ENCODE results near the gene RILPL1.
A peak's percentile ranks its signal among the peaks of the same experiment; 100 is the strongest.
"Not testable (repeated sequence)": the region's sequence is repeated elsewhere in the genome, so short reads cannot be mapped to it uniquely, and the experiment has no call there.

The RILPL1 gene

DNA sequence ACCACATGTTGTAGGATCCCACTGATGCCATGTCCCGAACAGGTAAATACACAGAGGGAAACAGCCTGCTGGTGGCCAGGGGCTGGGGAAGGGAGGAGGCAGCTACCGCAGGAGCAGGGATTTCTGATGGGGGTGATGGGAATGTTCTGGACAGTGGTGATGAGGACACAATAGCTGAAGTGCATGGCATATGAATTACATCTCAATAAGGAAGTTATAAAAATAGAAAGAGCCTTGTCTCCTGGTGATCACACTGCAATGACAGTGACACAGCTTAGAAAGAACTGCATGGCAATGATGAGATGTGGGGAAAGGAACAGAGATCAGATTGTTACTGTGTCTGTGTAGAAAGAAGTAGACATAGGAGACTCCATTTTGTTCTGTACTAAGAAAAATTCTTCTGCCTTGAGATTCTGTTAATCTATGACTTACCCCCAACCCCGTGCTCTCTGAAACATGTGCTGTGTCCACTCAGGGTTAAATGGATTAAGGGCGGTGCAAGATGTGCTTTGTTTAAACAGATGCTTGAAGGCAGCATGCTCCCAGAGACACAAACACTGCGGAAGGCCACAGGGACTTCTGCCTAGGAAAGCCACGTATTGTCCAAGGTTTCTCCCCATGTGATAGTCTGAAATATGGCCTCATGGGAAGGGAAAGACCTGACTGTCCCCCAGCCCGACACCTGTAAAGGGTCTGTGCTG lies 41.0 kb downstream of the RILPL1 start:
- peak; percentile 28 to 67 for DNase-seq

GRCh38 chr12:123491481-123491880 lies 42.0 kb downstream of the RILPL1 start:
- no peak for DNase-seq

- no peak for DNase-seq
These were observed 42.5 kb downstream of the RILPL1 start for GRCh38 chr12:123491056-123491455.

- no peak for DNase-seq
These were observed 43.4 kb downstream of the RILPL1 start for GRCh38 chr12:123490089-123490488.

GRCh38 chr12:123489580-123489979 lies 43.9 kb downstream of the RILPL1 start:
- DNase-seq: no peak

- no peak for DNase-seq
These were observed 44.8 kb downstream of the RILPL1 start for GRCh38 chr12:123488539-123489230.

- DNase-seq: no peak
These were observed 46.1 kb downstream of the RILPL1 start for GRCh38 chr12:123487428-123487827.

GRCh38 chr12:123485756-123486155 lies 47.8 kb downstream of the RILPL1 start:
- no peak for DNase-seq

- no peak for DNase-seq
These were observed 49.8 kb downstream of the RILPL1 start for GRCh38 chr12:123483602-123484248.

DNA sequence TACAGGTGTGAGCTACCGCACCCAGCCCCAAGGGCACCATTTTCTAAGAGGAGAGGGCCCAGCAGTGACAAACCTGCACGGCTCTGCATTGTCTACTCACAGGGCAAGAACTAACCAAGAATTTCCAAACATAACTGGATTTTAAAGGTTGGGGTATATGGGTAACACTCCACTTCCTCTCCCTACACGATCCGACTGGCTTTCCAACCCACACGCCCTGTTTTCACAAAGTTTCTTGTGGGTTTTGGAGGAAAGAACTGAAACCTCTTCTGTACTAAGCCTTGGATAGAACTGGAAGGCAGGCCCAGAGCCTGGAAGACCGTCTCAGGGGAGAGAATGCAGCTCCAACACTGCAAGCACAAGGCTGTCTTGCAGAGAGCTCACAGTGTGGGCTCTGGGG lies 50.6 kb downstream of the RILPL1 start:
- DNase-seq: peak; percentile 18 to 44

DNA sequence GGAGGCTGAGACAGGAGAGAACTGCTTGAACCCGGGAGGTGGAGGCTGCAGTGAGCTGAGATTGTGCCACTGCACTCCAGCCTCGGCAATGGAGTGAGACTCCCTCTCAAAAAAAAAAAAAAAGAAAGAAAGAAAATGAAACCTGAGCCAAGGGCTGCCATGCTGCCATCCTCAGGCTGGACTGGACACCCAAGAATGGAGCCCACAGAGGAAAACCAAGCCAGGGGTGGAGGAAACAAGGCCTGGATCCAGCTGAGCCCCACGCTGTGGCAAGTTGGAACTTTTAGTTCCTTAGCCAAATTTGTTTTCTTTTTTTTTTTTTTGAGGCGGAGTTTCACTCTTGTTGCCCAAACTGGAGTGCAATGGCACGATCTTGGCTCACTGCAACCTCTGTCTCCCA lies 52.3 kb downstream of the RILPL1 start:
- DNase-seq: not testable (repeated sequence)

DNA sequence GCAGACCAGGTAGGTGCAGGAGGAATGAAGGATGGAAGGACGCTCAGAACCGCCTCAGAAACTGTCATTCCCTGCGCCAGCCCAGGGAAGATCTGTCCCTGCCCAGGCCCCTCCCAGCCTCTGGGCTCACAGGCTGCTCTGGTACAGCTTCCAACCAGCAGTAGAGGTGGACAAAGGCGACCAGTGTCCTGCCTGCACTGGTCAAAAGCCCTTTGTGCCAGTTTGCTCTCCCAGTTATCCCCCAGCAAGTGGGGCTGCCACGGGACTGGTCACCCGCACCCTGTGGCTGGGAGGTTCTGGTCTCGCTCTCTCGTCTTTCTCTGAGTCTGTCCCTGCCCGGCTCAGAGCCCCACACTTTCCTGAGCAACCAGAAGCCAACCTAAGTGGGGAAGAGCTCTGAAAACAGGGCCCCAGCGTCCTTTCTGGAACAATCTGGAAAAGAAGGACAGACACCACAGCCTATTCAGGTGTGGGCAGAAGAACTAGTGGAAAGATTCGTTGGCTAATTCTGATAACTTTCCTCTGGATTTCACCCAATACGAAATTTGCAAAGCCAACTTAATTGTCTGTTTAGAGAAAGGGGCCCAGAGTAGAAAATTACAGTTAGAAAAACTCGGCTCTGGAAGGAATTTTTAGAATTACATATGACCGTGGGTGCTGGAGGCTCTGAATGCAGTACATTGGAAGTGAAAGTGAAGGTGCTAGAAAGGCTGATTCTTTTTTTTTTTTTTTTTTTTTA lies 53.9 kb downstream of the RILPL1 start:
- DNase-seq: no peak

DNA sequence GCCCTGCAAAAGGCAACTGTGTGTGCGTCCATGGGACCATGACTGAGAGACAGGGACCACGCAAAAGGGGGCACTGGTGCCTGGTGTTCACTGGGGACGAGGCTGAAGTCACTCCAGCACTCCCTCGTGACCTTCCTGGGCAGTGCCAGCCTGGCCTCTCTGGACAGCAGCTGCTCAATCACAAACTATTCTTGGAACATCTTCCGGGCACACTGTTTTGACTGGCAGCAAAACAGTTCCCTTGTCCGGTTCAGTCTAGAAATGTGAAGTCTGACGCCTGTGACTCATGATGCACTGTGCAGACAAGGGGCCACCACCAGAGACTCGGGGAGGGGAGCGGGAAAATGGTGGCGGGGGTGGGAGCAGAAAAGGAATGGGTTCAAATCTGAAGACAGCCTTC lies 54.8 kb downstream of the RILPL1 start:
- DNase-seq: no peak

GRCh38 chr12:123478069-123478468 lies 55.5 kb downstream of the RILPL1 start:
- DNase-seq: no peak

DNA sequence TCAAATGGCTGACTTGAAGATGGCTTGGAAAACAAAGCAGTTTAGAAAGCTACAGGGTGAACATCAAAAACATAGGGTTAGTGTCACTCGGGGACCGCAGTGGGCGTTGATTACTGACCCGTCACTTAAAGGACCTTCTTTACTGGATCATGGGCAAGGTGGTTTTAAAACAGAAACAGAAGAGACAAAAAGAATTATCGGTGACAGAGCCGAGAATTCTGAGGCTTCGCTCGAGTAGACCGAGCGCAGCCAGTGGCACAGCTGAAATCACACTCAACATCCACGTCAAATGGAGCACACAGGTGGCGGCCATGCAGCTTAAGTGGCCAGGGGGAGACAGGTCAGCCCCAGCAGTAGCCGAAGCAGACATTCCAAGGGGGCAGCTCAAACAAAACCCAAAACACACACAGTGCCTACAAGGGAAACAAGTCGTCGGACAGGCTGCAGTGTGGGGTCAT lies 58.2 kb downstream of the RILPL1 start:
- no peak for DNase-seq

- no peak for DNase-seq
These were observed 58.9 kb downstream of the RILPL1 start for GRCh38 chr12:123474485-123475245.

DNA sequence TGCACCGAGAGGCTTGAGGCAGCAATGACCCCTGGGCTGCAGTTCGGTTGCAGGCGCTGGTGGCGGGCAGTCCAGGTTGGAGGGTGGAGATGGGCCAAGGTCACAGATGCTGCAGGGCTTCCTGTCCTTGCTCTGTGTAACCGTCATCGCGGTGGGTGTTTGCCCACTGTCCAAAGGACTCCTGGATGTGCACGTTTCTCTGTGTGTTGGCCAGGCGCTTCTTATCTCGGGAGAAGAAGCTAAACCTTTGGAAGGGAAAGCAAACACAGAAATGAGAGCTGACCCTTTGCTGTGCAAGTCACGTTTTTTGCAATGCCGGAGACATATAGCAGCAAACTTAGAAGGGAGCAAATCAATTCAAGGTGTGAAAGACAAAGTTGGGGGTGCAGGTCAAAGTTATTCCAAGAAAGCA lies 61.1 kb downstream of the RILPL1 start:
- no peak for DNase-seq

DNA sequence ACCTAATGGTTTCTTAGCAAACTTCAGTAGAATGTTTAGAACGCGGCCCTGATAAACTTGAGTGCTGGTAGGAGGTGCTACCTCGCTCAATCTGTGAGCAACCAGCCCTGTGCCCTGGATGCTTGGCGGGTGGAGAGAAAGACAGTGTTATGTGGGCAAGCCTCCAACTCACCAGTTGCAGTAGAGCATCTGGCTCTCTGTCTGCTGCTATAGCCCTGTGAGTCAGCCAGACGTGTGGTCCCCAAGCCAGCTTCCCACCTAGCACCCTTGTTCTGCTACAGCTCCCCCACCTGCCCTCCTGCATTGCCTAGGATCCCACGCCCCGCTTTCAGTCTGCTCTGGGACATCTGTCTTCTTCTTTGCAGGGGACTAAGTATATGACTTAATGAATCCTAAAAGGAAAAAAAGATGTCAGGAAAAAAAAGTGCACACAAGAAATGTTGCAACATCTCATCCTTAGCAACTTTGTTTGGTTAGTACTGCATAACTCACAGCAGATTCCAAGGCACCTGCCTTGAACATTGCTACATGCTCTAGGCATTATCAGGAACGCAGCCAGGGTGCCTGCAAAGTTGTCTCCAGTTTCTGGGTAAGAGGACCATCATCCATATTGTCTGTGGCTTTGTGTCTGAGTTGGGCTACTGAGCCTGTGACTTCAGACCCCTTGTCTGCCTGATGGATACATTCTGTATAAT lies 62.0 kb downstream of the RILPL1 start:
- DNase-seq: no peak

DNA sequence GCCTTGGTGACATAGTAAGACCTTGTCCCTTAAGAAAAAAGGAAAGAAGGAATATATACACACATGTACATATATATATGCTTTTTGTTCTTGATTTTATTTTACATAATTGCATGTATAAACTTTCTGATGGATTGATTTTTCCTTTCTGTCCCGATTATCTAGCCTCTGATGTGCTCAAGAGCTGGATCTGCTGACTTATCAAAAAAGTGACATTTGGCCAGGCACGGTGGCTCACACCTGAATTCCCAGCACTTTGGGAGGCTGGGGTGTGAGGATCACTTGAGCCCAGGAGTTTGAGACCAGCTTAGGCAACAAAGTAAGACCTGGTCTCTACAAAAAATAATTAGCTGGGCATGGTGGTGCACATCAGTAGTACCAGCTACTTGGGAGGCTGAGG lies 63.5 kb downstream of the RILPL1 start:
- no peak for DNase-seq

- DNase-seq: peak in 1 of 2 donors; percentile 23
These were observed 64.7 kb downstream of the RILPL1 start for GRCh38 chr12:123468786-123469185.

DNA sequence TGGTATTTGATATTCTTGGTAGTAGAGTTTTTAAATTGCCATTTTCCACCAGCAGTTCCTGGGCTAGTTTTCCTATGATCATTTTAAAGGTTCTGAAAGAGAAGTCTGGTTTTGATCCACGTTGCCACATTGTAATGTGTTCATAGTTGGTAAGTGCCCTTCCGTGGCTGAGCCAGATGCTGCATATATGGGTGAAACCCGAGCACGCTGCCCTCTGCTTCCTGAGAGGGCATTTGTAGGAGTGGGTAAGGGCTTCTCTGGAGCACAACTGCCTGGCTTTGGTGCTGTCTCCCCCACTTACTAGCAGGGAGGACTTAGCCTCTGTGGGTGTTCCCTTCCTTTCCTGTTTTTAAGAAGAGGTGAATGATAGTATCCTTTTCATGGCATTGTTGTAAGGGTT lies 68.4 kb downstream of the RILPL1 start:
- DNase-seq: no peak

DNA sequence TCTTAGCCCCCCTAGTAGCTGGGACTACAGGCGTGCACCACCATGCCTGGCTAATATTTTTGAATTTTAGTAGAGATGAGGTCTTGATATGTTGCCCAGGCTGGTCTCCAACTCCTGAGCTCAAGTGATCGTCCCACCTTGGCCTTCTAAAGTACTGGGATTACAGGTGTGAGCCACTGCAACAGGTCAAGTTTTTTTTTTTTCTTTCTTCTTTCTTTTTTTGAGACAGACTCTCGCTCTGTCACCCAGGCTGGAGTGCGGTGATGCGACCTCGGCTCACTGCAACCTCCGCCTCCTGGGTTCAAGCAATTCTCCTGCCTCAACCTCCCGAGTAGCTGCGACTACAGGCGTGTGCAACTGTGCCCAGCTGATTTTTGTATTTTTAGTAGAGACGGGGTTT lies 70.3 kb downstream of the RILPL1 start:
- DNase-seq: not testable (repeated sequence)

All from inflammatory macrophage treated with lipopolysaccharide for 1 hour (primary cell).